Muscle of leg (tissue), 11 donors: Measurements from ENCODE around the gene MTCL1. TPM values are rescaled to one million over a fixed set of nuclear protein-coding genes. Genes with fewer than 3 reads are reported as not detected.

Experiments
- DNase-seq: peaks from one replicate; pipeline ENCODE4 v3.0.0; 2013
- H3K27ac ChIP-seq: one replicate; pipeline ENCODE4 v1.5.1; 2013; ENCODE audit warnings: mild to moderate bottlenecking, low read length, control low read depth
- H3K27me3 ChIP-seq: one replicate; pipeline ENCODE4 v1.6.1; 2013; ENCODE audit warnings: low read length; ENCODE audit not compliant: control insufficient read depth, insufficient read depth
- H3K36me3 ChIP-seq: one replicate; pipeline ENCODE4 v1.6.1; 2013; ENCODE audit warnings: low read length; ENCODE audit not compliant: control insufficient read depth, insufficient read depth
- H3K4me1 ChIP-seq: one replicate; pipeline ENCODE4 v1.6.1; 2013; ENCODE audit warnings: low read length; ENCODE audit not compliant: control insufficient read depth, insufficient read depth
- H3K4me3 ChIP-seq: one replicate; pipeline ENCODE4 v1.5.1; 2013; ENCODE audit warnings: low read length, control low read depth
- H3K9me3 ChIP-seq: replicated peaks from 2 replicates; pipeline ENCODE4 v1.6.1; 2013; ENCODE audit warnings: low read depth, low read length; ENCODE audit not compliant: control insufficient read depth
- WGBS: methylation state at CpG from one replicate; pipeline ENCODE4 v1.1.5; 2013; ENCODE audit warnings: missing lambda C conversion rate; ENCODE audit not compliant: insufficient coverage; 5-methylcytosine and 5-hydroxymethylcytosine counted together
- polyA plus RNA-seq, 8 donors: library from polyadenylated mRNA; unstranded; fragments of 120-200 nt; gene quantifications; one replicate each; pipeline versions ENCODE4 v1.2.1 to v1.2.3, GENCODE V29; 2013; ENCODE audit warnings: inconsistent platforms in 1 of 8, low replicate concordance in 1 of 8; ENCODE audit not compliant: insufficient read length in 8 of 8, insufficient read depth in 1 of 8
- total RNA-seq: library from RNA; stranded (reverse); fragments of 120-200 nt; gene quantifications from one replicate; pipeline ENCODE4 v1.2.4, GENCODE V29; 2013

The MTCL1 gene
- total and polyA plus RNA-seq, 9 donors, result 14.9 to 45.4 (median 22.8) TPM

- peaks cover 33% of the 10 kb centered on the region for H3K4me1 ChIP-seq
- no peak overlapping the region for H3K27ac ChIP-seq
- H3K4me3 ChIP-seq, result no peak overlapping the region
- H3K36me3 ChIP-seq, result no peaks in the 10 kb centered on the region
- DNase-seq, result no peak
- H3K27me3 ChIP-seq, result peaks cover 37% of the 10 kb centered on the region
- no peaks in the 10 kb centered on the region for H3K9me3 ChIP-seq
These were observed 2.7 kb upstream of the MTCL1 start for GRCh38 chr18:8702668-8703067.

DNA sequence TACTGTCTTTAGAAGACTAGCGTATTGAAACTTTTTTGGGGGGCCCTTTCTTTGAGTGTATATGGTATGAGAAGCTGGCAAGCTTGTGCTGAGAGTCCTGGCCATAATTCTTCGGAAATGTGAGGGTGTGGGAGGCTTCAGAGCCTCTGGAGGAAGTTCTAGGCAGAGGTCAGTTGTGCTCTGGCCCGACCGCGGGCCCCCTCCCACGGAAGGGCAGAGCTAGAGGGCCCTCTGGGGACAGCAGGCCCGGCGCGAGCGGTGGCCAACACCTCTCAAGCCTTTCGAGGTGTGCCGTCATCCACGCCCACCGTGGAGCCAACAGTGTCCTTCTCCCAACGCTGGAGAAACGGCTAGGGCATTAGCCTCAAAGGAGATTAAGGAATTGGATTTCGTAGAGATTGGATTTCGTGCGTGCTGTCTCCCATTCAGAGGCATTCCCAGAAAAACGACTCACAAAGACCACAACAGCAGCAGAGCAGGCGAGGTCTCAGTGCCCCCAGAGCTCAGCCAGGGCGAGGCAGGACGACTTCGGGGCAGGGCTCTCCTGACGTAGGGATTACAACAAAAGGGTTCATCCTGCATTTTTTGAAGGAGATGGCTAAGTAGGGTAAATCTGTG, 2.2 kb upstream of the MTCL1 start:
- H3K4me3 ChIP-seq, result no peak overlapping the region
- 10% methylated on average over 15 of the region's 25 CpGs for WGBS
- no peaks in the 10 kb centered on the region for H3K9me3 ChIP-seq
- H3K27ac ChIP-seq, result peak overlapping the region; percentile 89
- peaks cover 33% of the 10 kb centered on the region for H3K4me1 ChIP-seq
- H3K27me3 ChIP-seq, result peaks cover 37% of the 10 kb centered on the region
- H3K36me3 ChIP-seq, result no peaks in the 10 kb centered on the region
- peak; percentile 12 for DNase-seq

DNA sequence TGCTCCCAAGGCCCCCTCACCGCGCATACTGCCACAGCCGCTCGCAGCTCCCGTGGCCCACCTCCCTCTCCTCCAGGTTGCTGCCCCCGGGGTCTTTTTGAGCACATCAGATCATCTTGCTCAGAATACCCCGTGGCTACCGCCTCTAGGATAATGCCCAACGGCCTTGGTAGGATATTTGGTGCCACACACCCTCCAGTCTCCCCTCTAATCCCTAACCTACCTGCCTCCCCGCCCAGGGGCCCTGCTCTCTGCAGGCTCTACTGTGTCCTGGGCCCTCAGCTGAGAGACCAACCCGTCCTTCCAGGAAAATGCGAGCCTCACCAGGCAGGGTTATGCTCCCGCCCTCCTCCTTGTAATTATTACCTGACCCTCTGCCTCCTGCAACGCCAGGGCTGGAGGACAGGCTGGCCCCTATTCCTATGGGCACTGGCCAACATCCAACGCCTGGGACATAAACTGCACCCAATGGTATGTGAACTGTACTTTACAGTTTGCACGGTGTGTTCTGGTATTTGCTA, 1.5 kb upstream of the MTCL1 start:
- peaks cover 36% of the 10 kb centered on the region for H3K4me1 ChIP-seq
- H3K27me3 ChIP-seq, result peaks cover 40% of the 10 kb centered on the region
- no peaks in the 10 kb centered on the region for H3K9me3 ChIP-seq
- WGBS, result 44% methylated on average over 15 of the region's 16 CpGs
- peak; percentile 16 for DNase-seq
- H3K27ac ChIP-seq, result peak overlapping the region; percentile 89
- H3K4me3 ChIP-seq, result peak overlapping the region; percentile 71
- no peaks in the 10 kb centered on the region for H3K36me3 ChIP-seq

DNA sequence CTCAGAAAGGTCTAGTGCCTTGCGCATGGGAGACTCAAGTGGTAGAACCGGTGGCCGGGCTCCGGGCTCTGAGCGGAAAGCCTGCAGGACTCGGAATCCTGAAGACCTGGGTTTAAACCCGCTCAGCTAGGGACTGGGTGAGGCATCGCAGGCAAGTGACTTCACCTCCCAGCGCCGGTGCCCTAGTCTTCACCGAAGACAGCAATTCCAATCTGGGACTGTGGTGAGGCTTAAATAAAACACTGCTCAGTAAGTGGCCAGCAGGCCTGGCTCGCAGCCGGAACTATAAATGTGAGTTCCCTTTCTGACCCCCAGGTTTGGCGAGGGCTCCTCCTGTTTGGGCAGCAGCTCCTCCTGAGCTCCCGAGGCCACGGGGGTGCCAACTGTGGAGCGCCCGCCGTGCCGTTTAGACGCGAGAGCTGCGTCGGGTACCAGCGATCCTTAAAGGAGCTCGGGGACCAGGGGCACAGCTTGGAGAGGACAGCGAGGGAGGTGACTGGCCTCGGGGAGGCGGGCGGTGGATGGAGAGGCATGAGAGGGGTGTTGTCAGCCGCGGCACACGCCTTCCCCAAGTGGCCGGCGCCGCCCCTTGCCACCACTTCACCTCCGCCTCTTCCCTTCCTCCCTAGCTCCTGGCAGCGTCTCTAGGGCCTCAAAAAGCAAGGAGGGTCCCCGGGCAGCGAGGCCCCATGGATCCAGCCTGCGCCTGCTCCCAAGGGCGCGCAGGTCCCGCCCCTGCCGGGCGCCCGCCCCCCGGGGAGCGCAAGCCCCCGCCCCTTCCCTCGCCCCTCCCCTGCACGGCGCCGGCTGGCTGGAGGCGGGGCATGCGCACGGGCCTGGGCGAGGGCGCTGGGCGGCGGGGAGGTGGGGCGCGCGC, 757 bp upstream of the MTCL1 start:
- Histone ChIP-seq H3K4me1 (peaks cover 36% of the 10 kb centered on the region), H3K27me3 (peaks cover 41% of the 10 kb centered on the region)
- DNase-seq, result peak; percentile 92

GRCh38 chr18:8705961-8706790, 820 bp downstream of the MTCL1 start:
- DNase-seq, result peak; percentile 22
- H3K36me3 ChIP-seq, result no peaks in the 10 kb centered on the region
- H3K27ac ChIP-seq, result no peak overlapping the region
- WGBS, result under 1% methylated on average over 116 of the region's 116 CpGs
- H3K9me3 ChIP-seq, result no peaks in the 10 kb centered on the region
- peak overlapping the region; percentile 46 for H3K4me3 ChIP-seq
- H3K4me1 ChIP-seq, result peaks cover 36% of the 10 kb centered on the region
- H3K27me3 ChIP-seq, result peaks cover 39% of the 10 kb centered on the region

More for the DNA sequence above, 757 bp upstream of the MTCL1 start:
- 2% methylated on average over 52 of the region's 64 CpGs for WGBS
- Histone ChIP-seq H3K4me3 (peak overlapping the region; percentile 71), H3K27ac (peak overlapping the region; percentile 89), H3K9me3 (no peaks in the 10 kb centered on the region), H3K36me3 (no peaks in the 10 kb centered on the region)

GRCh38 chr18:8706791-8707555, 1.6 kb downstream of the MTCL1 start:
- H3K27ac ChIP-seq, result no peak overlapping the region
- H3K4me1 ChIP-seq, result peaks cover 31% of the 10 kb centered on the region
- WGBS, result 6% methylated on average over 43 of the region's 48 CpGs
- peak overlapping the region; percentile 46 for H3K4me3 ChIP-seq
- H3K36me3 ChIP-seq, result no peaks in the 10 kb centered on the region
- H3K27me3 ChIP-seq, result peaks cover 34% of the 10 kb centered on the region
- H3K9me3 ChIP-seq, result no peaks in the 10 kb centered on the region
- DNase-seq, result peak; percentile 60

DNA sequence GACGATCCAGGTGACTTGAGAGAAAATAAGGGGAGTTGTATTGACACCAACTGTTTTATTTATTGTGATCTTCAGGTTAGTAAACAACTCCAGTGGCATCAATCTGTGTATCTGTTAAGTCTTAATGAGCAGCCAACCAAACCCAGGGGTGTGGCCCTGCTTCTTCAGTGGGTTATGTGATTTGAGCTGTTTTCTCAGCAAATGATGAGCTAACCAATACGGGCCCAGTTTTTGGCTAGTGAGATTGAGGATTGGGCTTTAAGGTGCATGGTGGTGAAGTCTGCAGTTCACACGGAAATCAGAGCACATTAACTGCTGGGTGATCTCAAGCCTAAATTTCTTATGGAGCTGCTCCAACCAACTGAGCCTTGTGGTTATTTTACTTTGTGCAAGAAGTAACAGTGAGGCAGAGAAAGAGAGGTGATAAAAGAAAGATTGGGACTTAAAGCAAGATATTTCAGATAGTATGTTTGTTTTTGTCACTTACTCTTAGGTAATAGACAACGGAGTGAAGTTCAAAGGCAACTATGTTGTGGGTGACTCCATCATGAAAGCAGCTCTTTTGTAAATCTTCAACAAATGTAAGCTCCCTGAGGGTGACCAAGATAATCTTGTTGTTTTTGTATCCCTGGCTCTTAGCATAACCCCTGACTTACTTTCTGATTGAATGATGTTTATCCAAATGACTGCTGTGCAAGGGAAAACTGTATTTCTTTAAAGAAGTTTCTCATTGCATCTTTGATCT, 2.4 kb downstream of the MTCL1 start:
- H3K27ac ChIP-seq, result no peak overlapping the region
- H3K4me3 ChIP-seq, result peak overlapping the region; percentile 46
- DNase-seq, result no peak
- no peaks in the 10 kb centered on the region for H3K9me3 ChIP-seq
- H3K36me3 ChIP-seq, result no peaks in the 10 kb centered on the region
- H3K27me3 ChIP-seq, result peaks cover 35% of the 10 kb centered on the region
- peaks cover 31% of the 10 kb centered on the region for H3K4me1 ChIP-seq
- WGBS, result 63% methylated on average over 3 of the region's 4 CpGs

- 79% methylated on average over 4 of the region's 9 CpGs for WGBS
- peaks cover 28% of the 10 kb centered on the region for H3K27me3 ChIP-seq
These were observed 3.3 kb downstream of the MTCL1 start for GRCh38 chr18:8708670-8709069.

More at GRCh38 chr18:8708670-8709069, 3.3 kb downstream of the MTCL1 start:
- H3K4me3 ChIP-seq, result no peak overlapping the region
- H3K9me3 ChIP-seq, result no peaks in the 10 kb centered on the region
- H3K27ac ChIP-seq, result no peak overlapping the region
- H3K4me1 ChIP-seq, result peaks cover 23% of the 10 kb centered on the region
- DNase-seq, result no peak
- H3K36me3 ChIP-seq, result no peaks in the 10 kb centered on the region
